Heart right ventricle (tissue), 16 donors: ENCODE results near the gene GNS. TPM values are rescaled to one million over a fixed set of nuclear protein-coding genes. Genes with fewer than 3 reads are reported as not detected.

Experiments used
- ATAC-seq, 8 donors: fragments of 200-7000 bp; cut with Tn5 transposase; one replicate each; pipeline ENCODE4 v1.9.1; 2020; ENCODE audit warnings: mild to moderate bottlenecking in 8 of 8, moderate library complexity in 8 of 8, moderate number of reproducible peaks in 1 of 8
- DNase-seq, 2 donors: peaks; one replicate each; pipeline ENCODE4 v3.0.0-alpha.2; 2020
- H3K27ac ChIP-seq, 10 donors: fragments of 200-600 bp; sonication (generic) in 2 of 10; one replicate each; pipeline versions ENCODE4 v1.5.0 to v1.8.0; 2020 to 2022; ENCODE audit warnings: mild to moderate bottlenecking in 3 of 10
- H3K27me3 ChIP-seq, 7 donors: fragments of 200-600 bp; one replicate each; pipeline ENCODE4 v1.8.0; 2021 to 2022; ENCODE audit warnings: mild to moderate bottlenecking in 2 of 7
- H3K36me3 ChIP-seq, 9 donors: fragments of 200-600 bp; sonication (generic) in 1 of 9; one replicate each; pipeline versions ENCODE4 v1.5.0 to v1.8.0; 2020 to 2022; ENCODE audit warnings: mild to moderate bottlenecking in 2 of 9
- H3K4me1 ChIP-seq, 9 donors: fragments of 200-600 bp; sonication (generic) in 1 of 9; one replicate each; pipeline versions ENCODE4 v1.5.0 to v1.8.0; 2020 to 2022; ENCODE audit warnings: mild to moderate bottlenecking in 4 of 9
- H3K4me3 ChIP-seq, 10 donors: fragments of 200-600 bp; sonication (generic) in 2 of 10; one replicate each; pipeline versions ENCODE4 v1.5.0 to v1.8.0; 2020 to 2022; ENCODE audit warnings: mild to moderate bottlenecking in 7 of 10, moderate library complexity in 2 of 10
- H3K9me3 ChIP-seq, 11 donors: fragments of 200-600 bp in 10 of 11; sonication (generic) in 2 of 11; one replicate each; pipeline versions ENCODE4 v1.5.0 to v1.8.0; 2013 to 2022; ENCODE audit warnings: mild to moderate bottlenecking in 2 of 11, control low read depth in 1 of 11, moderate library complexity in 1 of 11
- WGBS, 2 donors: extraction: QIAGEN DNeasy Blood & Tissue Kit; methylation state at CpG; one replicate each; pipeline ENCODE4 v1.1.7; 2013; ENCODE audit warnings: inconsistent platforms in 1 of 2; 5-methylcytosine and 5-hydroxymethylcytosine counted together
- intact Hi-C, 10 donors: fragments of 100-400 bp; cut with DNase I; formaldehyde crosslinking; loops; one replicate each; pipeline versions ENCODE4 v1.11.1 to v1.14.2; 2022
- polyA plus RNA-seq, 2 donors: library from polyadenylated mRNA; stranded (reverse); fragments of 200-250 nt; gene quantifications; one replicate each; pipeline ENCODE4 v1.2.3, GENCODE V29; 2013
- total RNA-seq, 10 donors: library from RNA; stranded (reverse); fragmentation: NEBNext Ultra II Directional in 3 of 10; extraction: Animal tissue kit (Norgen Biotek cat#: 25700) in 3 of 10; gene quantifications; one replicate each; pipeline versions ENCODE4 v1.2.1 to v1.2.4, GENCODE V29; 2021 to 2023
- TF ChIP-seq, protein P1 (sequence below), 9 donors: fragments of 200-600 bp; sonication (generic) in 2 of 9; IDR thresholded peaks; one replicate each; pipeline versions ENCODE4 v1.5.0 to v1.8.0; 2021 to 2022; ENCODE audit warnings: antibody characterized with exemption in 9 of 9, mild to moderate bottlenecking in 5 of 9, moderate library complexity in 1 of 9
- donor health status: Arrhythmogenic right ventricular cardiomyopathy.
- donor health status: ischemic (EF 13 %, LVEDD 7.1; RV severe dilation, severe dysfunction).
- donor health status: healthy with polysubstance abuse.
- donor health status: DM: no; HTN: yes; CAD: no.
- donor health status: DM: no; HTN: no; CAD: no.
- donor health status: ischemic (EF 25% LVEDD 6.9; RV normal size, moderate dysfunction).
- donor health status: ischemic (EF 25% LVEDD 5.7; RV mildly dilated, moderate dysfunction).
- donor health status: healthy.
- donor health status: DM: yes; HTN: yes; CAD: no.
- donor health status: Ischemic cardiomyopathy.
- donor health status: ischemic (EF 35%, LVEDD 5.7; RV mildly dilated, moderate dysfunction).
- donor health status: nonischemic (EF 11% LVEDD 7.7; RV severe dilation, severe dysfunction).
- donor health status: DM: yes; HTN: yes; CAD: no.
- donor health status: PGD.
- donor health status: ischemic (EF 29% LVEDD 5.4; RV normal size, mild dysfunction).
- donor health status: nonischemic (EF 23%, LVEDD 6.1; RV moderate dilation, normal function).

Gene GNS
- total and polyA plus RNA-seq, 12 donors, result 20.4 to 204 (median 101) TPM

DNA sequence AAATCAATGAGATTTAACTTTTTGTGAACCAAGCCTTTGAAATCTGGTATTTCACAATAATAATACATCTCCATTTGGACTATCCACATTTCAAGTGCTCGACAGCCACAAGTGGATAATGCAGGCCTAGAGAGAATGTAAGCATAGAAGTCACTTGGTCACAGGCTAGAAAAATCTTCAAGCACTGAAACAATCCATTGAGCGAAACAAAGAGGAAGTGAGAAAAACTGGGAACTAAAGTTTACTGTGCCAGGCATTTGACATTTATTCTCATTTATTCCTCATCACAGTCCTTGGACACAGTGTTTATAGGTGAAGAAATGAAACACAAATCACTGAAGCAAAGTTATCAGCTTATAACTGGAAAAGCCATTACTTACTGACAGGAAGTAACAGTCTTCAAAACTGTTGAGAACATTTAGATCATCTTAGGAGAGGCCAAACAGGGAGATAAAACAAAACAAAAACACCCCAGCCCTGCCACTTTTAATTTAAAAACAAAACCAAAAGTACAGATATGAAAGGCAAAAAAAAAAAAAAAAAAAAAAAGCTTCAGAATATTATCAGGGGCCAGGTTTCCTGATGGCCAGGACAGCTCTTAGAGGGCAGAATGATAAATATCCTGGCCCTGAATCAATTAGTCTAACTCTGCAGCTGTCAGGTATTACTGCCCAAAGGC is 29.2 kb downstream of the GNS start:
- TF ChIP-seq, protein P1, sequence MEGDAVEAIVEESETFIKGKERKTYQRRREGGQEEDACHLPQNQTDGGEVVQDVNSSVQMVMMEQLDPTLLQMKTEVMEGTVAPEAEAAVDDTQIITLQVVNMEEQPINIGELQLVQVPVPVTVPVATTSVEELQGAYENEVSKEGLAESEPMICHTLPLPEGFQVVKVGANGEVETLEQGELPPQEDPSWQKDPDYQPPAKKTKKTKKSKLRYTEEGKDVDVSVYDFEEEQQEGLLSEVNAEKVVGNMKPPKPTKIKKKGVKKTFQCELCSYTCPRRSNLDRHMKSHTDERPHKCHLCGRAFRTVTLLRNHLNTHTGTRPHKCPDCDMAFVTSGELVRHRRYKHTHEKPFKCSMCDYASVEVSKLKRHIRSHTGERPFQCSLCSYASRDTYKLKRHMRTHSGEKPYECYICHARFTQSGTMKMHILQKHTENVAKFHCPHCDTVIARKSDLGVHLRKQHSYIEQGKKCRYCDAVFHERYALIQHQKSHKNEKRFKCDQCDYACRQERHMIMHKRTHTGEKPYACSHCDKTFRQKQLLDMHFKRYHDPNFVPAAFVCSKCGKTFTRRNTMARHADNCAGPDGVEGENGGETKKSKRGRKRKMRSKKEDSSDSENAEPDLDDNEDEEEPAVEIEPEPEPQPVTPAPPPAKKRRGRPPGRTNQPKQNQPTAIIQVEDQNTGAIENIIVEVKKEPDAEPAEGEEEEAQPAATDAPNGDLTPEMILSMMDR (IDR thresholded peaks at IDR 0.05), result no peak
- intact Hi-C loops, result no loop called here
- Histone ChIP-seq H3K9me3 (no peaks in the 10 kb centered on the region), H3K36me3 (peaks cover 0 to 79% (median 16%) of the 10 kb centered on the region in 9 donors), H3K27me3 (no peaks in the 10 kb centered on the region), H3K4me1 (peaks cover 0 to 35% (median 31%) of the 10 kb centered on the region in 9 donors), H3K27ac (peak overlapping the region in 9 of 10 donors; percentile 0 to 83 (median 55)), H3K4me3 (no peak overlapping the region)
- DNase-seq (no peak), ATAC-seq (peak in 4 of 8 donors; percentile 21 to 53 (median 26))
- 49% methylated on average over 2 of the region's 2 CpGs for WGBS, 2 donors

DNA sequence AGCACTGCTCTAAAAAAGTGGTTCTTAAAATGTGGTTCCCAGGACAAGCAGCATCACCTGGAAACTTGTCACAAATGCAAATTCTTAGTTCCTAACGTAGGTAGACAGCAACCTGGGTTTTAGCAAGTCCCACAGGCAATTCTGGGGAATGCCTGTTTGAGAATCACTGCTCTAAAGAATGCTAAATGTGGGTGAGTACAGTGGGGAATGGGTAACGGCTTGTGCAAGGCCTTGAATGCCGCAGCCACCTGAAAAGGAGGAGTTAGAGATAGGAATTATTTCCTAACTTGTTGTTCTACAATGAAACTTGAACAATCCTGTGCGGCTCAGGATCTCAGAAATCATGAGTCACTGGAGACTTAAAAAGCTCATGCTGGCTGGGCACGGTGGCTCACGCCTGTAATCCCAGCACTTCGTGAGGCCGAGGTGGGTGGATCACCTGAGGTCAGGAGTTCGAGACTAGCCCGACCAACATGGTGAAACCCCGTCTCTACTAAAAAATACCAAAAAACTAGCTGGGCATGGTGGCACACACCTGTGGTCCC is 34.9 kb downstream of the GNS start:
- Histone ChIP-seq H3K27ac (no peak overlapping the region), H3K9me3 (no peaks in the 10 kb centered on the region), H3K4me3 (no peak overlapping the region), H3K4me1 (peaks cover 0 to 3% (median under 1%) of the 10 kb centered on the region in 9 donors), H3K27me3 (no peaks in the 10 kb centered on the region), H3K36me3 (peaks cover 0 to 98% (median 52%) of the 10 kb centered on the region in 9 donors)
- WGBS, 2 donors, result 95 to 97% methylated on average over 11 of the region's 11 CpGs
- intact Hi-C loops, result no loop called here
- ATAC-seq, result no peak
- no peak for DNase-seq
- TF ChIP-seq, protein P1 (IDR thresholded peaks at IDR 0.05), result no peak

- no peaks in the 10 kb centered on the region for H3K27me3 ChIP-seq
- TF ChIP-seq, protein P1 (IDR thresholded peaks at IDR 0.05), result no peak
- no peak for ATAC-seq
- H3K36me3 ChIP-seq, result peaks cover 0 to 100% (median 50%) of the 10 kb centered on the region in 9 donors
- 96 to 97% methylated on average over 2 of the region's 2 CpGs for WGBS, 2 donors
- H3K27ac ChIP-seq, result no peak overlapping the region
- H3K4me3 ChIP-seq, result no peak overlapping the region
- no peaks in the 10 kb centered on the region for H3K9me3 ChIP-seq
- H3K4me1 ChIP-seq, result peaks cover 0 to under 1% (median 0%) of the 10 kb centered on the region in 9 donors
- no peak for DNase-seq
- intact Hi-C loops, result no loop called here
Measured at GRCh38 chr12:64723630-64724029, 35.6 kb downstream of the GNS start.

GRCh38 chr12:64722835-64723234 is 36.4 kb downstream of the GNS start:
- Histone ChIP-seq H3K36me3 (peaks cover 0 to 100% (median 45%) of the 10 kb centered on the region in 9 donors), H3K9me3 (no peaks in the 10 kb centered on the region), H3K27me3 (no peaks in the 10 kb centered on the region), H3K27ac (no peak overlapping the region), H3K4me1 (peaks cover 0 to 9% (median 0%) of the 10 kb centered on the region in 9 donors), H3K4me3 (no peak overlapping the region)
- WGBS, 2 donors, result 92 to 93% methylated on average over 4 of the region's 4 CpGs
- intact Hi-C loops, result no loop called here
- ATAC-seq (no peak), DNase-seq (no peak)
- TF ChIP-seq, protein P1 (IDR thresholded peaks at IDR 0.05), result no peak
